Hepatocyte (in vitro differentiated cells): ENCODE data around the gene PDGFA. TPM values are rescaled to one million over a fixed set of nuclear protein-coding genes. Genes with fewer than 3 reads are reported as not detected.

ENCODE experiments used
- DNase-seq: peaks from one replicate; pipeline ENCODE4 v3.0.0-alpha.2; 2016; ENCODE audit warnings: low spot score
- H2AFZ ChIP-seq: fragments of 200-600 bp; sonication (generic); 2 replicates; pipeline ENCODE4 v1.6.0; 2016; ENCODE audit warnings: antibody characterized with exemption, mild to moderate bottlenecking
- H3K27ac ChIP-seq: fragments of 200-600 bp; sonication (generic); 2 replicates; pipeline ENCODE4 v1.5.1; 2016; ENCODE audit warnings: mild to moderate bottlenecking
- H3K27me3 ChIP-seq: fragments of 200-600 bp; sonication (generic); 2 replicates; pipeline ENCODE4 v1.6.1; 2016
- H3K36me3 ChIP-seq: fragments of 200-600 bp; sonication (generic); replicated peaks from 2 replicates; pipeline ENCODE4 v1.5.1; 2016; ENCODE audit warnings: low read depth; ENCODE audit not compliant: insufficient read depth
- H3K4me1 ChIP-seq: fragments of 200-600 bp; sonication (generic); 2 replicates; pipeline ENCODE4 v1.5.1; 2016; ENCODE audit warnings: mild to moderate bottlenecking, moderate library complexity; ENCODE audit not compliant: insufficient read depth
- H3K4me2 ChIP-seq: fragments of 200-600 bp; sonication (generic); 2 replicates; pipeline ENCODE4 v1.6.0; 2016
- H3K4me3 ChIP-seq: fragments of 200-600 bp; sonication (generic); 2 replicates; pipeline ENCODE4 v1.5.1; 2016; ENCODE audit warnings: mild to moderate bottlenecking
- H3K79me2 ChIP-seq: fragments of 200-600 bp; sonication (generic); 2 replicates; pipeline ENCODE4 v1.6.0; 2017; ENCODE audit warnings: mild to moderate bottlenecking
- H3K9me2 ChIP-seq: fragments of 200-600 bp; sonication (generic); replicated peaks from 2 replicates; pipeline ENCODE4 v1.6.0; 2017; ENCODE audit warnings: mild to moderate bottlenecking; ENCODE audit not compliant: insufficient read depth
- H3K9me3 ChIP-seq: fragments of 200-600 bp; sonication (generic); 2 replicates; pipeline ENCODE4 v1.5.1; 2016; ENCODE audit warnings: low read depth, mild to moderate bottlenecking
- H4K20me1 ChIP-seq: fragments of 200-600 bp; sonication (generic); 2 replicates; pipeline ENCODE4 v1.6.0; 2016; ENCODE audit warnings: mild to moderate bottlenecking; ENCODE audit not compliant: insufficient read depth, poor library complexity, severe bottlenecking
- CTCF ChIP-seq: fragments of 200-600 bp; sonication (generic); IDR thresholded peaks from 2 replicates; pipeline ENCODE4 v1.5.1; 2016; ENCODE audit warnings: antibody characterized with exemption, mild to moderate bottlenecking; ENCODE audit not compliant: poor library complexity
- EZH2 ChIP-seq: fragments of 200-600 bp; sonication (generic); IDR thresholded peaks from 2 replicates; pipeline ENCODE4 v1.6.1; 2016; ENCODE audit warnings: antibody characterized with exemption, mild to moderate bottlenecking, borderline replicate concordance
- EZH2phosphoT487 ChIP-seq: fragments of 200-600 bp; sonication (generic); IDR thresholded peaks from one replicate; pipeline ENCODE4 v1.6.1; 2018; ENCODE audit warnings: antibody characterized with exemption, mild to moderate bottlenecking, low read depth, moderate library complexity; ENCODE audit not compliant: unreplicated experiment, severe bottlenecking
- WGBS: methylation state at CpG from one replicate; pipeline ENCODE4 v1.1.6; 2016; ENCODE audit warnings: low lambda C conversion rate; ENCODE audit errors: missing lambda C conversion rate; 5-methylcytosine and 5-hydroxymethylcytosine counted together
- polyA plus RNA-seq: library from polyadenylated mRNA; unstranded; fragments of >200 nt; fragmentation: Nextera tagmentation; extraction: Ambion mirVana; gene quantifications from 2 replicates; pipeline ENCODE4 v1.2.1, GENCODE V29; 2016
- total RNA-seq: library from RNA; depleted of rRNA; stranded (reverse); fragments of >200 nt; gene quantifications from 2 replicates; pipeline ENCODE4 v1.2.3, GENCODE V29; 2014

PDGFA gene
- total and polyA plus RNA-seq, 2 experiments from 2014 or later: 30.7 to 63.1 TPM

GRCh38 chr7:485188-486081 lies 34.2 kb downstream of the PDGFA start:
- H3K9me2 ChIP-seq: no peaks in the 10 kb centered on the region
- no peak for DNase-seq
- no peak overlapping the region for H3K4me2 ChIP-seq
- H3K4me3 ChIP-seq: no peak overlapping the region
- H4K20me1 ChIP-seq: no peaks in the 10 kb centered on the region
- no peaks in the 10 kb centered on the region for H3K27me3 ChIP-seq
- WGBS: 80% methylated on average over 25 of the region's 25 CpGs
- H3K79me2 ChIP-seq: no peaks in the 10 kb centered on the region
- no peak overlapping the region for H3K27ac ChIP-seq
- TF ChIP-seq CTCF (no peak), EZH2 (no peak), EZH2phosphoT487 (no peak)
- no peaks in the 10 kb centered on the region for H3K36me3 ChIP-seq
- H3K9me3 ChIP-seq: no peaks in the 10 kb centered on the region
- peaks cover 28% of the 10 kb centered on the region for H3K4me1 ChIP-seq
- H2AFZ ChIP-seq: no peak overlapping the region

- H3K9me3 ChIP-seq: no peaks in the 10 kb centered on the region
- H4K20me1 ChIP-seq: no peaks in the 10 kb centered on the region
- no peaks in the 10 kb centered on the region for H3K36me3 ChIP-seq
- H3K4me2 ChIP-seq: no peak overlapping the region
- H3K4me3 ChIP-seq: no peak overlapping the region
- DNase-seq: no peak
- TF ChIP-seq EZH2 (no peak), CTCF (no peak), EZH2phosphoT487 (no peak)
- H3K4me1 ChIP-seq: peaks cover 30% of the 10 kb centered on the region
- no peaks in the 10 kb centered on the region for H3K9me2 ChIP-seq
- WGBS: 65% methylated on average over 19 of the region's 21 CpGs
- no peak overlapping the region for H2AFZ ChIP-seq
- no peaks in the 10 kb centered on the region for H3K79me2 ChIP-seq
- H3K27ac ChIP-seq: no peak overlapping the region
- no peaks in the 10 kb centered on the region for H3K27me3 ChIP-seq
Observed at GRCh38 chr7:484356-485101, 35.1 kb downstream of the PDGFA start.

GRCh38 chr7:483656-484355 lies 35.8 kb downstream of the PDGFA start:
- H3K36me3 ChIP-seq: no peaks in the 10 kb centered on the region
- peaks cover 30% of the 10 kb centered on the region for H3K4me1 ChIP-seq
- H3K79me2 ChIP-seq: no peaks in the 10 kb centered on the region
- no peaks in the 10 kb centered on the region for H4K20me1 ChIP-seq
- H3K27ac ChIP-seq: no peak overlapping the region
- 79% methylated on average over 10 of the region's 10 CpGs for WGBS
- TF ChIP-seq EZH2 (no peak), CTCF (no peak), EZH2phosphoT487 (no peak)
- H3K9me2 ChIP-seq: no peaks in the 10 kb centered on the region
- H3K4me2 ChIP-seq: no peak overlapping the region
- H2AFZ ChIP-seq: no peak overlapping the region
- no peaks in the 10 kb centered on the region for H3K9me3 ChIP-seq
- DNase-seq: no peak
- no peak overlapping the region for H3K4me3 ChIP-seq
- no peaks in the 10 kb centered on the region for H3K27me3 ChIP-seq
